Heart right ventricle (tissue), 16 donors: Measurements from ENCODE around the gene PLCB1. TPM values are rescaled to one million over a fixed set of nuclear protein-coding genes. Genes with fewer than 3 reads are reported as not detected.

ENCODE experiments used
- ATAC-seq, 8 donors: fragments of 200-7000 bp; cut with Tn5 transposase; one replicate each; pipeline ENCODE4 v1.9.1; 2020; ENCODE audit warnings: mild to moderate bottlenecking in 8 of 8, moderate library complexity in 8 of 8, moderate number of reproducible peaks in 1 of 8
- DNase-seq, 2 donors: peaks; one replicate each; pipeline ENCODE4 v3.0.0-alpha.2; 2020
- H3K27ac ChIP-seq, 10 donors: fragments of 200-600 bp; sonication (generic) in 2 of 10; one replicate each; pipeline versions ENCODE4 v1.5.0 to v1.8.0; 2020 to 2022; ENCODE audit warnings: mild to moderate bottlenecking in 3 of 10
- H3K27me3 ChIP-seq, 7 donors: fragments of 200-600 bp; one replicate each; pipeline ENCODE4 v1.8.0; 2021 to 2022; ENCODE audit warnings: mild to moderate bottlenecking in 2 of 7
- H3K36me3 ChIP-seq, 9 donors: fragments of 200-600 bp; sonication (generic) in 1 of 9; one replicate each; pipeline versions ENCODE4 v1.5.0 to v1.8.0; 2020 to 2022; ENCODE audit warnings: mild to moderate bottlenecking in 2 of 9
- H3K4me1 ChIP-seq, 9 donors: fragments of 200-600 bp; sonication (generic) in 1 of 9; one replicate each; pipeline versions ENCODE4 v1.5.0 to v1.8.0; 2020 to 2022; ENCODE audit warnings: mild to moderate bottlenecking in 4 of 9
- H3K4me3 ChIP-seq, 10 donors: fragments of 200-600 bp; sonication (generic) in 2 of 10; one replicate each; pipeline versions ENCODE4 v1.5.0 to v1.8.0; 2020 to 2022; ENCODE audit warnings: mild to moderate bottlenecking in 7 of 10, moderate library complexity in 2 of 10
- H3K9me3 ChIP-seq, 11 donors: fragments of 200-600 bp in 10 of 11; sonication (generic) in 2 of 11; one replicate each; pipeline versions ENCODE4 v1.5.0 to v1.8.0; 2013 to 2022; ENCODE audit warnings: mild to moderate bottlenecking in 2 of 11, control low read depth in 1 of 11, moderate library complexity in 1 of 11
- CTCF ChIP-seq, 9 donors: fragments of 200-600 bp; sonication (generic) in 2 of 9; IDR thresholded peaks; one replicate each; pipeline versions ENCODE4 v1.5.0 to v1.8.0; 2021 to 2022; ENCODE audit warnings: antibody characterized with exemption in 9 of 9, mild to moderate bottlenecking in 5 of 9, moderate library complexity in 1 of 9
- WGBS, 2 donors: extraction: QIAGEN DNeasy Blood & Tissue Kit; methylation state at CpG; one replicate each; pipeline ENCODE4 v1.1.7; 2013; ENCODE audit warnings: inconsistent platforms in 1 of 2; 5-methylcytosine and 5-hydroxymethylcytosine counted together
- intact Hi-C, 10 donors: fragments of 100-400 bp; cut with DNase I; formaldehyde crosslinking; loops; one replicate each; pipeline versions ENCODE4 v1.11.1 to v1.14.2; 2022
- polyA plus RNA-seq, 2 donors: library from polyadenylated mRNA; stranded (reverse); fragments of 200-250 nt; gene quantifications; one replicate each; pipeline ENCODE4 v1.2.3, GENCODE V29; 2013
- total RNA-seq, 10 donors: library from RNA; stranded (reverse); fragmentation: NEBNext Ultra II Directional in 3 of 10; extraction: Animal tissue kit (Norgen Biotek cat#: 25700) in 3 of 10; gene quantifications; one replicate each; pipeline versions ENCODE4 v1.2.1 to v1.2.4, GENCODE V29; 2021 to 2023
- donor health status: Arrhythmogenic right ventricular cardiomyopathy.
- donor health status: ischemic (EF 13 %, LVEDD 7.1; RV severe dilation, severe dysfunction).
- donor health status: healthy with polysubstance abuse.
- donor health status: DM: no; HTN: yes; CAD: no.
- donor health status: DM: no; HTN: no; CAD: no.
- donor health status: ischemic (EF 25% LVEDD 6.9; RV normal size, moderate dysfunction).
- donor health status: ischemic (EF 25% LVEDD 5.7; RV mildly dilated, moderate dysfunction).
- donor health status: healthy.
- donor health status: DM: yes; HTN: yes; CAD: no.
- donor health status: Ischemic cardiomyopathy.
- donor health status: ischemic (EF 35%, LVEDD 5.7; RV mildly dilated, moderate dysfunction).
- donor health status: nonischemic (EF 11% LVEDD 7.7; RV severe dilation, severe dysfunction).
- donor health status: DM: yes; HTN: yes; CAD: no.
- donor health status: PGD.
- donor health status: ischemic (EF 29% LVEDD 5.4; RV normal size, mild dysfunction).
- donor health status: nonischemic (EF 23%, LVEDD 6.1; RV moderate dilation, normal function).

The PLCB1 gene
- total and polyA plus RNA-seq, 12 donors = 2.2 to 12.7 (median 7.1) TPM

- WGBS, 2 donors = 76 to 85% methylated on average over 2 of the region's 2 CpGs
- TF ChIP-seq CTCF (IDR thresholded peaks at IDR 0.05) = no peak
Observed at GRCh38 chr20:8172191-8172590, 40.1 kb downstream of the PLCB1 start.

GRCh38 chr20:8175741-8176675 lies 43.9 kb downstream of the PLCB1 start:
- H3K27me3 ChIP-seq = no peaks in the 10 kb centered on the region
- no peak for TF ChIP-seq CTCF (IDR thresholded peaks at IDR 0.05)
- no peaks in the 10 kb centered on the region for H3K36me3 ChIP-seq
- no peak overlapping the region for H3K4me3 ChIP-seq
- H3K27ac ChIP-seq = no peak overlapping the region
- ATAC-seq = no peak
- intact Hi-C loops = no loop called here
- H3K4me1 ChIP-seq = peaks cover 0 to 7% (median 0%) of the 10 kb centered on the region in 9 donors
- no peaks in the 10 kb centered on the region for H3K9me3 ChIP-seq
- DNase-seq = no peak
- 93 to 94% methylated on average over 6 of the region's 6 CpGs for WGBS, 2 donors

More at GRCh38 chr20:8172191-8172590, 40.1 kb downstream of the PLCB1 start:
- H3K27me3 ChIP-seq = no peaks in the 10 kb centered on the region
- H3K27ac ChIP-seq = no peak overlapping the region
- peaks cover 0 to 7% (median 0%) of the 10 kb centered on the region in 9 donors for H3K4me1 ChIP-seq
- H3K36me3 ChIP-seq = no peaks in the 10 kb centered on the region
- intact Hi-C loops = no loop called here
- no peak for DNase-seq
- H3K4me3 ChIP-seq = no peak overlapping the region
- no peaks in the 10 kb centered on the region for H3K9me3 ChIP-seq
- ATAC-seq = no peak

- peaks cover 0 to 7% (median 0%) of the 10 kb centered on the region in 9 donors for H3K4me1 ChIP-seq
- no peaks in the 10 kb centered on the region for H3K27me3 ChIP-seq
- no peaks in the 10 kb centered on the region for H3K36me3 ChIP-seq
- no peak overlapping the region for H3K27ac ChIP-seq
- intact Hi-C loops = no loop called here
- no peaks in the 10 kb centered on the region for H3K9me3 ChIP-seq
- TF ChIP-seq CTCF (IDR thresholded peaks at IDR 0.05) = no peak
- 87% methylated on average over 2 of the region's 2 CpGs for WGBS, 2 donors
- ATAC-seq = no peak
- DNase-seq = no peak
- no peak overlapping the region for H3K4me3 ChIP-seq
Observed at GRCh38 chr20:8183526-8183925, 51.5 kb downstream of the PLCB1 start.

GRCh38 chr20:8187740-8188139 lies 55.7 kb downstream of the PLCB1 start:
- WGBS, 2 donors = 81% methylated on average over 2 of the region's 2 CpGs
- no peak for DNase-seq
- Histone ChIP-seq H3K27ac (no peak overlapping the region), H3K36me3 (no peaks in the 10 kb centered on the region), H3K9me3 (peaks cover 0 to under 1% (median 0%) of the 10 kb centered on the region in 11 donors), H3K4me3 (no peak overlapping the region), H3K27me3 (no peaks in the 10 kb centered on the region), H3K4me1 (peaks cover 0 to 11% (median 0%) of the 10 kb centered on the region in 9 donors)
- intact Hi-C loops = no loop called here
- no peak for TF ChIP-seq CTCF (IDR thresholded peaks at IDR 0.05)
- no peak for ATAC-seq
